Measurements from ENCODE around the gene ALOX5AP.

The ALOX5AP gene

GRCh38 chr13:30785191-30785850 lies 50.0 kb downstream of the ALOX5AP start:
- Histone ChIP-seq H3K27me3 (replicated peaks; ENCODE audit: insufficient read depth, low read length) (no peaks in the 10 kb centered on the region), H4K20me1 (ENCODE audit: insufficient read depth, low read length) (no peaks in the 10 kb centered on the region), H3K9me2 (replicated peaks; ENCODE audit: insufficient read depth, low read length) (no peaks in the 10 kb centered on the region), H3K4me2 (ENCODE audit: low read depth, low read length) (no peak overlapping the region), H3F3A (ENCODE audit: insufficient read depth, low read length) (no peaks in the 10 kb centered on the region), H3K4me3 (ENCODE audit: low read length) (no peak overlapping the region), H3K79me2 (ENCODE audit: low read length) (no peaks in the 10 kb centered on the region), H3K27ac (ENCODE audit: low read length) (no peak overlapping the region), H3K9me3 (replicated peaks; ENCODE audit: insufficient read depth, low read length) (no peaks in the 10 kb centered on the region), H2AFZ (ENCODE audit: low read length) (no peak overlapping the region), H3K4me1 (ENCODE audit: low read length) (no peaks in the 10 kb centered on the region), H3K36me3 (replicated peaks; ENCODE audit: insufficient read depth, low read length) (no peaks in the 10 kb centered on the region), H3K9ac (ENCODE audit: low read length) (no peak overlapping the region)
- DNase-seq, result no peak
- TF ChIP-seq EZH2 (optimal IDR thresholded peaks at IDR 0.05; ENCODE audit: low read depth, low read length) (no peak), CTCF (IDR thresholded peaks at IDR 0.05; ENCODE audit: low read length) (no peak), EZH2phosphoT487 (IDR thresholded peaks at IDR 0.05; ENCODE audit: low read length) (no peak)

- no peaks in the 10 kb centered on the region for H3K79me2 ChIP-seq (ENCODE audit: low read length)
- no peaks in the 10 kb centered on the region for H3K27me3 ChIP-seq (replicated peaks; ENCODE audit: insufficient read depth, low read length)
- H2AFZ ChIP-seq (ENCODE audit: low read length), result no peak overlapping the region
- no peaks in the 10 kb centered on the region for H3K4me1 ChIP-seq (ENCODE audit: low read length)
- H3K9me2 ChIP-seq (replicated peaks; ENCODE audit: insufficient read depth, low read length), result no peaks in the 10 kb centered on the region
- H4K20me1 ChIP-seq (ENCODE audit: insufficient read depth, low read length), result no peaks in the 10 kb centered on the region
- TF ChIP-seq EZH2 (optimal IDR thresholded peaks at IDR 0.05; ENCODE audit: low read depth, low read length), result no peak
- no peak for TF ChIP-seq CTCF (IDR thresholded peaks at IDR 0.05; ENCODE audit: low read length)
- no peak for TF ChIP-seq EZH2phosphoT487 (IDR thresholded peaks at IDR 0.05; ENCODE audit: low read length)
- no peak overlapping the region for H3K27ac ChIP-seq (ENCODE audit: low read length)
- H3K36me3 ChIP-seq (replicated peaks; ENCODE audit: insufficient read depth, low read length), result no peaks in the 10 kb centered on the region
- no peak overlapping the region for H3K9ac ChIP-seq (ENCODE audit: low read length)
- H3F3A ChIP-seq (ENCODE audit: insufficient read depth, low read length), result no peaks in the 10 kb centered on the region
- H3K4me3 ChIP-seq (ENCODE audit: low read length), result no peak overlapping the region
- no peak for DNase-seq
- no peaks in the 10 kb centered on the region for H3K9me3 ChIP-seq (replicated peaks; ENCODE audit: insufficient read depth, low read length)
- H3K4me2 ChIP-seq (ENCODE audit: low read depth, low read length), result no peak overlapping the region
These were observed 51.3 kb downstream of the ALOX5AP start for GRCh38 chr13:30786648-30787047.

GRCh38 chr13:30787738-30788525 lies 52.6 kb downstream of the ALOX5AP start:
- no peaks in the 10 kb centered on the region for H3K9me3 ChIP-seq (replicated peaks; ENCODE audit: insufficient read depth, low read length)
- H3K4me2 ChIP-seq (ENCODE audit: low read depth, low read length), result no peak overlapping the region
- no peak overlapping the region for H2AFZ ChIP-seq (ENCODE audit: low read length)
- no peaks in the 10 kb centered on the region for H4K20me1 ChIP-seq (ENCODE audit: insufficient read depth, low read length)
- H3K27me3 ChIP-seq (replicated peaks; ENCODE audit: insufficient read depth, low read length), result no peaks in the 10 kb centered on the region
- no peak overlapping the region for H3K9ac ChIP-seq (ENCODE audit: low read length)
- DNase-seq, result no peak
- no peaks in the 10 kb centered on the region for H3K4me1 ChIP-seq (ENCODE audit: low read length)
- TF ChIP-seq EZH2 (optimal IDR thresholded peaks at IDR 0.05; ENCODE audit: low read depth, low read length) (no peak), CTCF (IDR thresholded peaks at IDR 0.05; ENCODE audit: low read length) (no peak), EZH2phosphoT487 (IDR thresholded peaks at IDR 0.05; ENCODE audit: low read length) (no peak)
- H3K27ac ChIP-seq (ENCODE audit: low read length), result no peak overlapping the region
- H3K4me3 ChIP-seq (ENCODE audit: low read length), result no peak overlapping the region
- no peaks in the 10 kb centered on the region for H3K36me3 ChIP-seq (replicated peaks; ENCODE audit: insufficient read depth, low read length)
- H3F3A ChIP-seq (ENCODE audit: insufficient read depth, low read length), result no peaks in the 10 kb centered on the region
- no peaks in the 10 kb centered on the region for H3K9me2 ChIP-seq (replicated peaks; ENCODE audit: insufficient read depth, low read length)
- no peaks in the 10 kb centered on the region for H3K79me2 ChIP-seq (ENCODE audit: low read length)

All from MM.1S (cell line).